H1 (cell line): Measurements from ENCODE around the gene SLCO4A1. TPM values are rescaled to one million over a fixed set of nuclear protein-coding genes. Genes with fewer than 3 reads are reported as not detected.

ENCODE experiments used
- BACH1 ChIP-seq: IDR thresholded peaks from 2 replicates; pipeline ENCODE4 v1.6.1; 2012; ENCODE audit warnings: low read length, improper control_type of control experiment
- FOSL1 ChIP-seq: IDR thresholded peaks from 2 replicates; pipeline ENCODE4 v1.6.1; 2011; ENCODE audit warnings: mild to moderate bottlenecking, low read depth, low read length, moderate library complexity; ENCODE audit not compliant: insufficient read depth
- GTF2F1 ChIP-seq: IDR thresholded peaks from 2 replicates; pipeline ENCODE4 v1.6.1; 2012; ENCODE audit warnings: low read depth, low read length, improper control_type of control experiment, borderline replicate concordance
- JUN ChIP-seq: IDR thresholded peaks from 2 replicates; pipeline ENCODE4 v1.6.1; 2011; ENCODE audit warnings: low read depth, mild to moderate bottlenecking, improper control_type of control experiment, low read length
- SRF ChIP-seq: IDR thresholded peaks from 2 replicates; pipeline ENCODE4 v1.6.1; 2011; ENCODE audit warnings: mild to moderate bottlenecking, low read depth, low read length, moderate library complexity
- polyA plus RNA-seq, 7 experiments: library from polyadenylated mRNA; depleted of rRNA in 3 of 7; stranded (reverse) in 5 of 7; unstranded in 2 of 7; fragments of >200 nt in 5 of 7; fragments of 200-250 nt in 2 of 7; gene quantifications; 1 replicate in 5 of 7; 2 replicates in 1 of 7; 4 replicates in 1 of 7; pipeline versions ENCODE4 v1.2.1 to v1.2.3, GENCODE V29; 2011 to 2013; ENCODE audit warnings: missing spikeins in 2 of 7, mixed read lengths in 2 of 7
- total RNA-seq: library from RNA; stranded (reverse); fragmentation: NEBNext Ultra II Directional; extraction: Animal tissue kit (Norgen Biotek cat#: 25700); gene quantifications from 2 replicates; pipeline ENCODE4 v1.2.1, GENCODE V29; 2021
- TF ChIP-seq, protein P1 (sequence below): fragments of 300-600 bp; sonication (generic); IDR thresholded peaks from 2 replicates; pipeline ENCODE4 v1.7.1; 2012; ENCODE audit warnings: low read length, moderate library complexity, mild to moderate bottlenecking, inconsistent platforms; ENCODE audit not compliant: insufficient replicate concordance
- TF ChIP-seq, protein P2 (sequence below): IDR thresholded peaks from 2 replicates; pipeline ENCODE4 v1.6.1; 2012; ENCODE audit warnings: low read length, inconsistent platforms

The SLCO4A1 gene
- total and polyA plus RNA-seq, 2 of the 8 experiments (the other 6 are each of a cell fraction or from before 2014, with no cell fraction given) = 10.5 to 18.5 TPM

DNA sequence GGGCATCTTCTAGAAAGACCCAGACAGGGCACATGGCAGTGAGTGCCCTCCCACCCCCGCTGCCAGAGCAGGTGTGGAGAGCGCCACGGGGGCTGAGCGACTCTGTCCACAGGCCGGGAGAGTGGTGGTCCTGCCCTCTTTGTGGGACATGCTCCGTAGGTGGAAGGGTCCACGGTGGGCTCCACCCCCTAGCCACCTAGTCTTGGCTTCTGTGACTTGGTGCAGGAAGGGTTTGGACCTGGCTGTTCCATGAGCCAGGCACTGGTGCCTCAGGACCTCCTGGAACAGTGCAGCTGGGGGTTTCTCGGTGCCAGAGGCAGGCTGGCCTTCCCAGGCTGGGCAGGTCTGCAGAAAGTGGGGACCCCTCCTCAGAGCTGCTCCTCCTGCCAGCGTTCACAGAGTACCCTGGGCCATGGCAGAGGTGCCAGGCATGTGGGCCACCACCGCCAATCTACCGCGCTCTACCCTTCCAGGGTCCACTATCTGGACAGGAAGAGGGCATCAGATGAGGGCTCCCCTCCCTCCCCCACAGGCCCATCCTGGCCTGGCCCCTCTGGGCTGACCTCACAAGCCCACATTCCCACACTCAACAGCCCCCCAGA lies 23.0 kb downstream of the SLCO4A1 start (continued):
- TF ChIP-seq, protein P1, sequence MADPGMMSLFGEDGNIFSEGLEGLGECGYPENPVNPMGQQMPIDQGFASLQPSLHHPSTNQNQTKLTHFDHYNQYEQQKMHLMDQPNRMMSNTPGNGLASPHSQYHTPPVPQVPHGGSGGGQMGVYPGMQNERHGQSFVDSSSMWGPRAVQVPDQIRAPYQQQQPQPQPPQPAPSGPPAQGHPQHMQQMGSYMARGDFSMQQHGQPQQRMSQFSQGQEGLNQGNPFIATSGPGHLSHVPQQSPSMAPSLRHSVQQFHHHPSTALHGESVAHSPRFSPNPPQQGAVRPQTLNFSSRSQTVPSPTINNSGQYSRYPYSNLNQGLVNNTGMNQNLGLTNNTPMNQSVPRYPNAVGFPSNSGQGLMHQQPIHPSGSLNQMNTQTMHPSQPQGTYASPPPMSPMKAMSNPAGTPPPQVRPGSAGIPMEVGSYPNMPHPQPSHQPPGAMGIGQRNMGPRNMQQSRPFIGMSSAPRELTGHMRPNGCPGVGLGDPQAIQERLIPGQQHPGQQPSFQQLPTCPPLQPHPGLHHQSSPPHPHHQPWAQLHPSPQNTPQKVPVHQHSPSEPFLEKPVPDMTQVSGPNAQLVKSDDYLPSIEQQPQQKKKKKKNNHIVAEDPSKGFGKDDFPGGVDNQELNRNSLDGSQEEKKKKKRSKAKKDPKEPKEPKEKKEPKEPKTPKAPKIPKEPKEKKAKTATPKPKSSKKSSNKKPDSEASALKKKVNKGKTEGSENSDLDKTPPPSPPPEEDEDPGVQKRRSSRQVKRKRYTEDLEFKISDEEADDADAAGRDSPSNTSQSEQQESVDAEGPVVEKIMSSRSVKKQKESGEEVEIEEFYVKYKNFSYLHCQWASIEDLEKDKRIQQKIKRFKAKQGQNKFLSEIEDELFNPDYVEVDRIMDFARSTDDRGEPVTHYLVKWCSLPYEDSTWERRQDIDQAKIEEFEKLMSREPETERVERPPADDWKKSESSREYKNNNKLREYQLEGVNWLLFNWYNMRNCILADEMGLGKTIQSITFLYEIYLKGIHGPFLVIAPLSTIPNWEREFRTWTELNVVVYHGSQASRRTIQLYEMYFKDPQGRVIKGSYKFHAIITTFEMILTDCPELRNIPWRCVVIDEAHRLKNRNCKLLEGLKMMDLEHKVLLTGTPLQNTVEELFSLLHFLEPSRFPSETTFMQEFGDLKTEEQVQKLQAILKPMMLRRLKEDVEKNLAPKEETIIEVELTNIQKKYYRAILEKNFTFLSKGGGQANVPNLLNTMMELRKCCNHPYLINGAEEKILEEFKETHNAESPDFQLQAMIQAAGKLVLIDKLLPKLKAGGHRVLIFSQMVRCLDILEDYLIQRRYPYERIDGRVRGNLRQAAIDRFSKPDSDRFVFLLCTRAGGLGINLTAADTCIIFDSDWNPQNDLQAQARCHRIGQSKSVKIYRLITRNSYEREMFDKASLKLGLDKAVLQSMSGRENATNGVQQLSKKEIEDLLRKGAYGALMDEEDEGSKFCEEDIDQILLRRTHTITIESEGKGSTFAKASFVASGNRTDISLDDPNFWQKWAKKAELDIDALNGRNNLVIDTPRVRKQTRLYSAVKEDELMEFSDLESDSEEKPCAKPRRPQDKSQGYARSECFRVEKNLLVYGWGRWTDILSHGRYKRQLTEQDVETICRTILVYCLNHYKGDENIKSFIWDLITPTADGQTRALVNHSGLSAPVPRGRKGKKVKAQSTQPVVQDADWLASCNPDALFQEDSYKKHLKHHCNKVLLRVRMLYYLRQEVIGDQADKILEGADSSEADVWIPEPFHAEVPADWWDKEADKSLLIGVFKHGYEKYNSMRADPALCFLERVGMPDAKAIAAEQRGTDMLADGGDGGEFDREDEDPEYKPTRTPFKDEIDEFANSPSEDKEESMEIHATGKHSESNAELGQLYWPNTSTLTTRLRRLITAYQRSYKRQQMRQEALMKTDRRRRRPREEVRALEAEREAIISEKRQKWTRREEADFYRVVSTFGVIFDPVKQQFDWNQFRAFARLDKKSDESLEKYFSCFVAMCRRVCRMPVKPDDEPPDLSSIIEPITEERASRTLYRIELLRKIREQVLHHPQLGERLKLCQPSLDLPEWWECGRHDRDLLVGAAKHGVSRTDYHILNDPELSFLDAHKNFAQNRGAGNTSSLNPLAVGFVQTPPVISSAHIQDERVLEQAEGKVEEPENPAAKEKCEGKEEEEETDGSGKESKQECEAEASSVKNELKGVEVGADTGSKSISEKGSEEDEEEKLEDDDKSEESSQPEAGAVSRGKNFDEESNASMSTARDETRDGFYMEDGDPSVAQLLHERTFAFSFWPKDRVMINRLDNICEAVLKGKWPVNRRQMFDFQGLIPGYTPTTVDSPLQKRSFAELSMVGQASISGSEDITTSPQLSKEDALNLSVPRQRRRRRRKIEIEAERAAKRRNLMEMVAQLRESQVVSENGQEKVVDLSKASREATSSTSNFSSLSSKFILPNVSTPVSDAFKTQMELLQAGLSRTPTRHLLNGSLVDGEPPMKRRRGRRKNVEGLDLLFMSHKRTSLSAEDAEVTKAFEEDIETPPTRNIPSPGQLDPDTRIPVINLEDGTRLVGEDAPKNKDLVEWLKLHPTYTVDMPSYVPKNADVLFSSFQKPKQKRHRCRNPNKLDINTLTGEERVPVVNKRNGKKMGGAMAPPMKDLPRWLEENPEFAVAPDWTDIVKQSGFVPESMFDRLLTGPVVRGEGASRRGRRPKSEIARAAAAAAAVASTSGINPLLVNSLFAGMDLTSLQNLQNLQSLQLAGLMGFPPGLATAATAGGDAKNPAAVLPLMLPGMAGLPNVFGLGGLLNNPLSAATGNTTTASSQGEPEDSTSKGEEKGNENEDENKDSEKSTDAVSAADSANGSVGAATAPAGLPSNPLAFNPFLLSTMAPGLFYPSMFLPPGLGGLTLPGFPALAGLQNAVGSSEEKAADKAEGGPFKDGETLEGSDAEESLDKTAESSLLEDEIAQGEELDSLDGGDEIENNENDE = no peak
- TF ChIP-seq GTF2F1 = no peak
- no peak for TF ChIP-seq BACH1
- no peak for TF ChIP-seq FOSL1
- TF ChIP-seq SRF = no peak
- no peak for TF ChIP-seq JUN
- TF ChIP-seq, protein P2, sequence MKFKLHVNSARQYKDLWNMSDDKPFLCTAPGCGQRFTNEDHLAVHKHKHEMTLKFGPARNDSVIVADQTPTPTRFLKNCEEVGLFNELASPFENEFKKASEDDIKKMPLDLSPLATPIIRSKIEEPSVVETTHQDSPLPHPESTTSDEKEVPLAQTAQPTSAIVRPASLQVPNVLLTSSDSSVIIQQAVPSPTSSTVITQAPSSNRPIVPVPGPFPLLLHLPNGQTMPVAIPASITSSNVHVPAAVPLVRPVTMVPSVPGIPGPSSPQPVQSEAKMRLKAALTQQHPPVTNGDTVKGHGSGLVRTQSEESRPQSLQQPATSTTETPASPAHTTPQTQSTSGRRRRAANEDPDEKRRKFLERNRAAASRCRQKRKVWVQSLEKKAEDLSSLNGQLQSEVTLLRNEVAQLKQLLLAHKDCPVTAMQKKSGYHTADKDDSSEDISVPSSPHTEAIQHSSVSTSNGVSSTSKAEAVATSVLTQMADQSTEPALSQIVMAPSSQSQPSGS = no peak
